HG02610 (cell line): ENCODE data around the gene SETD4.
"Not testable (repeated sequence)": the region's sequence is repeated elsewhere in the genome, so short reads cannot be mapped to it uniquely, and the experiment has no call there.

Source experiments
- ATAC-seq: cut with Tn5 transposase; IDR thresholded peaks from one replicate; pipeline ENCODE4 v1.9.1; 2021; ENCODE audit warnings: mild to moderate bottlenecking, moderate library complexity; ENCODE audit not compliant: unreplicated experiment

The SETD4 gene

GRCh38 chr21:36079010-36079649 is 18.8 kb upstream of the SETD4 start:
- ATAC-seq: peak; percentile 69

GRCh38 chr21:36077758-36078157 is 17.4 kb upstream of the SETD4 start:
- no peak for ATAC-seq

GRCh38 chr21:36076878-36077655 is 16.7 kb upstream of the SETD4 start:
- ATAC-seq: no peak

- no peak for ATAC-seq
Observed at GRCh38 chr21:36075953-36076352, 15.6 kb upstream of the SETD4 start.

GRCh38 chr21:36075171-36075570 is 14.8 kb upstream of the SETD4 start:
- ATAC-seq: no peak

- ATAC-seq: not testable (repeated sequence)
Observed at GRCh38 chr21:36073911-36074310, 13.6 kb upstream of the SETD4 start.

- no peak for ATAC-seq
Observed at GRCh38 chr21:36073181-36073580, 12.9 kb upstream of the SETD4 start.

GRCh38 chr21:36072453-36073162 is 12.3 kb upstream of the SETD4 start:
- ATAC-seq: no peak

GRCh38 chr21:36070999-36071398 is 10.7 kb upstream of the SETD4 start:
- ATAC-seq: no peak

GRCh38 chr21:36069713-36070583 is 9.6 kb upstream of the SETD4 start, which contains the start of gene CBR1:
CBR1 (plus strand) TSS chr21:36070024; CDS start chr21:36070116, 92 bp downstream.
- peak; percentile 96 for ATAC-seq

- ATAC-seq: no peak
Observed at GRCh38 chr21:36068748-36069398, 8.5 kb upstream of the SETD4 start.

GRCh38 chr21:36065497-36066036 is 5.2 kb upstream of the SETD4 start:
- ATAC-seq: no peak

- ATAC-seq: no peak
Observed at GRCh38 chr21:36064085-36064460, 3.7 kb upstream of the SETD4 start.

- ATAC-seq: no peak
Observed at GRCh38 chr21:36063375-36064084, 3.2 kb upstream of the SETD4 start.

- no peak for ATAC-seq
Observed at GRCh38 chr21:36061445-36061844, 1.1 kb upstream of the SETD4 start.

GRCh38 chr21:36059823-36060158 is 535 bp downstream of the SETD4 start:
- peak; percentile 31 for ATAC-seq

- no peak for ATAC-seq
Observed at GRCh38 chr21:36055551-36055950, 4.8 kb downstream of the SETD4 start.

- no peak for ATAC-seq
Observed at GRCh38 chr21:36053715-36054062, 6.6 kb downstream of the SETD4 start.

GRCh38 chr21:36052860-36053714 is 7.2 kb downstream of the SETD4 start:
- ATAC-seq: no peak
